Chondrocyte (in vitro differentiated cells): ENCODE measurements around the gene RPS6KA3. TPM values are rescaled to one million over a fixed set of nuclear protein-coding genes. Genes with fewer than 3 reads are reported as not detected.

Experiments used
- DNase-seq: peaks from one replicate; pipeline ENCODE4 v3.0.0; 2021; ENCODE audit warnings: mixed read lengths, low spot score
- H3K27ac Mint-ChIP-seq: one replicate; pipeline ENCODE4 v1.8.0; 2021; ENCODE audit warnings: mild to moderate bottlenecking, moderate library complexity, mixed read lengths; ENCODE audit not compliant: unreplicated experiment
- H3K27me3 Mint-ChIP-seq: 2 replicates; pipeline ENCODE4 v1.8.0; 2021; ENCODE audit warnings: low read depth, mixed read lengths
- H3K36me3 Mint-ChIP-seq: 2 replicates; pipeline ENCODE4 v1.8.0; 2021; ENCODE audit warnings: low read depth, mixed read lengths
- H3K4me1 Mint-ChIP-seq: 2 replicates; pipeline ENCODE4 v1.8.0; 2021; ENCODE audit warnings: low read depth, mild to moderate bottlenecking, mixed read lengths
- H3K4me3 Mint-ChIP-seq: one replicate; pipeline ENCODE4 v1.8.0; 2021; ENCODE audit warnings: mild to moderate bottlenecking, moderate library complexity, mixed read lengths; ENCODE audit not compliant: unreplicated experiment
- H3K9me3 Mint-ChIP-seq: 2 replicates; pipeline ENCODE4 v1.8.0; 2021; ENCODE audit warnings: low read depth, mixed read lengths
- CTCF ChIP-seq: fragments of 200-600 bp; sonication (generic); IDR thresholded peaks from 2 replicates; pipeline ENCODE4 v1.5.0; 2021; ENCODE audit warnings: antibody characterized with exemption, mild to moderate bottlenecking, moderate library complexity
- total RNA-seq: library from RNA; stranded (reverse); gene quantifications from 3 replicates; pipeline ENCODE4 v1.2.1, GENCODE V29; 2021

Gene RPS6KA3
- total RNA-seq, 1 donor from 2014 or later: 18.4 TPM

DNA sequence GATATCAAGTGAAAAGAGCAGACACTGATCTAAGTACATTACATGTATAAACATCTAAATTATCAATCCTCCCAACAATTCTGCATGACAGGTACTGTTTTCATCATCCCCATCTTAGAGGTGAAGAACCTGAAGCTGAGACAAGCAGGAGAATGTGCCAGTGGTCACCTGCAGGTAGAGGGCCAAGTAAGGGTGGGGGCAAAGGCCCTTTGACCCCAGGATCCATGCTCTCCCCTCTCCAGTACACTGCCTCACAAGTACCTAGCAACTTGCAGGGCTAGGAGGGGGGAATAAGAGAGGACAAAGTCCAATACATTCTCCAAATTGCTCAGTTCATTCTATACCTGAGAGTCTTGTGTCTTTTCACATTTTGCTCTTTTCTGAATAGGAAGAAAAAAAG is 141.7 kb downstream of the RPS6KA3 start:
- peaks cover 6% of the 10 kb centered on the region for H3K4me1 Mint-ChIP-seq
- no peaks in the 10 kb centered on the region for H3K9me3 Mint-ChIP-seq
- no peak overlapping the region for H3K4me3 Mint-ChIP-seq
- no peak for DNase-seq
- TF ChIP-seq CTCF: no peak
- no peak overlapping the region for H3K27ac Mint-ChIP-seq
- peaks cover 2% of the 10 kb centered on the region for H3K36me3 Mint-ChIP-seq
- no peaks in the 10 kb centered on the region for H3K27me3 Mint-ChIP-seq

- no peaks in the 10 kb centered on the region for H3K36me3 Mint-ChIP-seq
- no peak overlapping the region for H3K4me3 Mint-ChIP-seq
- H3K9me3 Mint-ChIP-seq: no peaks in the 10 kb centered on the region
- no peak for TF ChIP-seq CTCF
- no peaks in the 10 kb centered on the region for H3K4me1 Mint-ChIP-seq
- H3K27me3 Mint-ChIP-seq: no peaks in the 10 kb centered on the region
- DNase-seq: no peak
- H3K27ac Mint-ChIP-seq: no peak overlapping the region
These were observed 148.5 kb downstream of the RPS6KA3 start for GRCh38 chrX:20118065-20118824.

GRCh38 chrX:20116577-20117240 is 150.0 kb downstream of the RPS6KA3 start, which contains the start of gene MAP7D2:
MAP7D2 (minus strand) TSS chrX:20116907; CDS start chrX:20116879, 28 bp downstream.
- Mint-ChIP-seq H3K36me3 (no peaks in the 10 kb centered on the region), H3K4me3 (peak within 1 kb of the TSS; percentile 67), H3K9me3 (no peaks in the 10 kb centered on the region), H3K4me1 (no peaks in the 10 kb centered on the region), H3K27me3 (no peaks in the 10 kb centered on the region), H3K27ac (no peak within 1 kb of the TSS)
- no peak for DNase-seq
- no peak for TF ChIP-seq CTCF

DNA sequence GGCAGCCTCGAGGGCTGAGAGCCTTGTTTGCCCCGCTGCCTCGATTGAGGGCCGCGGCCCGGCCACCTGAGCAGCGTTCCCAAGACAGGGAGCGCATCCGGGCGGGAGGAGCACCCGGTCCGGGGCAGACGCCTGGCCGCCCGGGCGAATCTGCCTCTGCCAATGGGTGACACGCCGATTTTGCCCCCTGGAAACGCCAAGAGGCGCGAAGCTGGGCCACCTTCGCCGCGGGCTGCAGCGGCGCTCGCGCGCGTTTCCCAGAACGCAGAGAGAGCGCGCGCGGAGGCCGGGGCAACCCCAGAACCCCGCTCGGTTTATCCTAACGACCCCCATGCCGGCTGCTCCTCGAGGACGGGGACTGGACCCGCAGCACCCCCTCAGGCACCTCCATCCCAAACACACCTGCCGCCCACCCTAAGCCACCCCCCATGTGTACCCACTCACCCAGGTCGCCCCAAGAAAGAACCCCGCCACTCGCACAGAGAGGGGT is 150.6 kb downstream of the RPS6KA3 start:
- TF ChIP-seq CTCF: no peak
- no peak overlapping the region for H3K27ac Mint-ChIP-seq
- H3K36me3 Mint-ChIP-seq: no peaks in the 10 kb centered on the region
- H3K9me3 Mint-ChIP-seq: no peaks in the 10 kb centered on the region
- H3K4me3 Mint-ChIP-seq: peak overlapping the region; percentile 67
- no peaks in the 10 kb centered on the region for H3K4me1 Mint-ChIP-seq
- DNase-seq: no peak
- no peaks in the 10 kb centered on the region for H3K27me3 Mint-ChIP-seq

DNA sequence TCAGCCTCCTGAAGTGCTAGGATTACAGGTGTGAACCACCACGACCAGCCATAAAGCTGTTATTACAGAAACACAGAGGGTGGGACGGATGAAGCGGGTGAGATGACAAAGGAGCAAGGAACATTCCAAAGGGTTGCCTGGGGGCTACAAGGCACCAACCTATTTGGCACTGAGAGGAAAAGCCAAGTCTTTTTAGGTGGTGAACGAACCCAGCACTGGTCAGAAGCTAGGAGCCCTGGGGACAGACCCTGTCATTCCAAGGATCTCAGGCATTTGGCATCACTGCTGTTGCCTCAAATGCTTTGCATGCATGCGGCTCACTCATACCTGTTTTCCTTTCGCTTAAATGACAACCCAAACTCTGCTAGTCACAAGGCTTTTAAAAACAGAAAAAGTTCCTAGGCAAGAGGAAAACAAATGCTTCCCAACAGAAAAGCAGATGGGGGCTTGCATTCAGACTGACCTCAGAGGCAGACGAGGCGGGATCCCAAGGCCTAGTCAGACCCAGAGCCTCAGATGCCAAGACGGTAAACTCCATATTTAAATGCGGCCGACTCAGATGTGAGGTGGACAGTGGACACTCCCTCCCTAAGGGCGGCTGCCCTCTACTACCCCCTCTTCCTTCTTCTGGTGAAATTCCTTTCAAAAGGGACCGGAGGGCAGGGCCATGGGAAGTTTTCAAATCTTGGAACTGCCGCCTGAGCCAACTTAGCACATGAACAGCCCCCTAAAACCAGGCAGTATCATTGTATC is 154.5 kb downstream of the RPS6KA3 start:
- TF ChIP-seq CTCF: no peak
- Mint-ChIP-seq H3K27me3 (no peaks in the 10 kb centered on the region), H3K9me3 (no peaks in the 10 kb centered on the region), H3K27ac (no peak overlapping the region), H3K4me3 (no peak overlapping the region), H3K4me1 (no peaks in the 10 kb centered on the region), H3K36me3 (no peaks in the 10 kb centered on the region)
- no peak for DNase-seq
